Immature natural killer cell (primary cell): Measurements from ENCODE around the gene INPP5D. TPM values are rescaled to one million over a fixed set of nuclear protein-coding genes. Genes with fewer than 3 reads are reported as not detected.

Source experiments
- DNase-seq, 3 donors: peaks; one replicate each; pipeline ENCODE4 v3.0.0; 2022; ENCODE audit warnings: mixed read lengths in 1 of 3
- H3K27ac Mint-ChIP-seq, 6 donors: one replicate each; pipeline ENCODE4 v1.8.0; 2020; ENCODE audit warnings: mixed read lengths in 6 of 6, mild to moderate bottlenecking in 5 of 6, inconsistent platforms in 4 of 6, moderate library complexity in 3 of 6
- H3K27me3 Mint-ChIP-seq, 3 donors: one replicate each; pipeline ENCODE4 v1.8.0; 2020 to 2021; ENCODE audit warnings: low read depth in 3 of 3, mild to moderate bottlenecking in 3 of 3, mixed read lengths in 3 of 3, moderate library complexity in 3 of 3, inconsistent platforms in 1 of 3
- H3K36me3 Mint-ChIP-seq, 3 donors: one replicate each; pipeline ENCODE4 v1.8.0; 2020; ENCODE audit warnings: mixed read lengths in 3 of 3, inconsistent platforms in 2 of 3, mild to moderate bottlenecking in 2 of 3
- H3K4me1 Mint-ChIP-seq, 2 donors: one replicate each; pipeline ENCODE4 v1.8.0; 2020; ENCODE audit warnings: inconsistent platforms in 2 of 2, mild to moderate bottlenecking in 2 of 2, mixed read lengths in 2 of 2, moderate library complexity in 1 of 2
- H3K4me3 Mint-ChIP-seq, 5 donors: one replicate each; pipeline ENCODE4 v1.8.0; 2020; ENCODE audit warnings: mild to moderate bottlenecking in 5 of 5, mixed read lengths in 5 of 5, inconsistent platforms in 3 of 5, moderate library complexity in 3 of 5
- H3K9me3 Mint-ChIP-seq, 6 donors: one replicate each; pipeline ENCODE4 v1.8.0; 2020; ENCODE audit warnings: mild to moderate bottlenecking in 6 of 6, mixed read lengths in 6 of 6, inconsistent platforms in 4 of 6, moderate library complexity in 3 of 6
- polyA plus RNA-seq, 3 donors: library from polyadenylated mRNA; unstranded; fragments of 300-500 nt; fragmentation: Illumina TruSeq; gene quantifications; one replicate each; pipeline ENCODE4 v1.2.3, GENCODE V29; 2021

Gene INPP5D
- polyA plus RNA-seq, 3 donors from 2014 or later: 54.8 to 307 (median 73.5) TPM

GRCh38 chr2:233037078-233037477 lies 23.1 kb upstream of the INPP5D start:
- Mint-ChIP-seq H3K4me1 (no peaks in the 10 kb centered on the region), H3K4me3 (no peak overlapping the region), H3K36me3 (peaks cover 0 to 3% (median 0%) of the 10 kb centered on the region in 3 donors), H3K27me3 (peaks cover 0 to 2% (median 2%) of the 10 kb centered on the region in 3 donors), H3K27ac (no peak overlapping the region), H3K9me3 (no peaks in the 10 kb centered on the region)
- no peak for DNase-seq

- Mint-ChIP-seq H3K4me3 (no peak overlapping the region), H3K27me3 (peaks cover 0 to 2% (median 2%) of the 10 kb centered on the region in 3 donors), H3K9me3 (no peaks in the 10 kb centered on the region), H3K4me1 (no peaks in the 10 kb centered on the region), H3K36me3 (peaks cover 0 to 3% (median 0%) of the 10 kb centered on the region in 3 donors), H3K27ac (no peak overlapping the region)
- no peak for DNase-seq
Observed at GRCh38 chr2:233039212-233039845, 20.8 kb upstream of the INPP5D start.

GRCh38 chr2:233039846-233040530 lies 20.2 kb upstream of the INPP5D start:
- Mint-ChIP-seq H3K27me3 (peaks cover 0 to 2% (median 2%) of the 10 kb centered on the region in 3 donors), H3K4me3 (no peak overlapping the region), H3K27ac (no peak overlapping the region), H3K36me3 (peaks cover 0 to 3% (median 0%) of the 10 kb centered on the region in 3 donors), H3K9me3 (no peaks in the 10 kb centered on the region), H3K4me1 (no peaks in the 10 kb centered on the region)
- no peak for DNase-seq

GRCh38 chr2:233040571-233040970 lies 19.6 kb upstream of the INPP5D start:
- no peak for DNase-seq
- Mint-ChIP-seq H3K27me3 (peaks cover 0 to 2% (median 2%) of the 10 kb centered on the region in 3 donors), H3K4me3 (no peak overlapping the region), H3K36me3 (peaks cover 0 to 3% (median 0%) of the 10 kb centered on the region in 3 donors), H3K27ac (no peak overlapping the region), H3K9me3 (no peaks in the 10 kb centered on the region), H3K4me1 (no peaks in the 10 kb centered on the region)

- H3K27me3 Mint-ChIP-seq: peaks cover 0 to 2% (median 2%) of the 10 kb centered on the region in 3 donors
- no peaks in the 10 kb centered on the region for H3K4me1 Mint-ChIP-seq
- H3K27ac Mint-ChIP-seq: no peak overlapping the region
- H3K36me3 Mint-ChIP-seq: peaks cover 0 to 3% (median 0%) of the 10 kb centered on the region in 3 donors
- no peak for DNase-seq
- no peak overlapping the region for H3K4me3 Mint-ChIP-seq
- H3K9me3 Mint-ChIP-seq: no peaks in the 10 kb centered on the region
Observed at GRCh38 chr2:233041722-233042323, 18.3 kb upstream of the INPP5D start.

GRCh38 chr2:233042549-233042948 lies 17.6 kb upstream of the INPP5D start:
- H3K36me3 Mint-ChIP-seq: peaks cover 0 to 3% (median 0%) of the 10 kb centered on the region in 3 donors
- peaks cover 0 to 2% (median 2%) of the 10 kb centered on the region in 3 donors for H3K27me3 Mint-ChIP-seq
- H3K4me1 Mint-ChIP-seq: peaks cover 0 to 2% of the 10 kb centered on the region in 2 donors
- H3K4me3 Mint-ChIP-seq: no peak overlapping the region
- no peak for DNase-seq
- no peak overlapping the region for H3K27ac Mint-ChIP-seq
- no peaks in the 10 kb centered on the region for H3K9me3 Mint-ChIP-seq

- no peak overlapping the region for H3K4me3 Mint-ChIP-seq
- no peaks in the 10 kb centered on the region for H3K9me3 Mint-ChIP-seq
Observed at GRCh38 chr2:233044974-233045605, 15.1 kb upstream of the INPP5D start.

GRCh38 chr2:233047206-233047605 lies 12.9 kb upstream of the INPP5D start:
- Mint-ChIP-seq H3K4me3 (no peak overlapping the region), H3K9me3 (no peaks in the 10 kb centered on the region), H3K27ac (peak overlapping the region in 2 of 6 donors; percentile 27), H3K27me3 (peaks cover 1 to 8% (median 7%) of the 10 kb centered on the region in 3 donors), H3K36me3 (no peaks in the 10 kb centered on the region), H3K4me1 (peaks cover 20 to 24% of the 10 kb centered on the region in 2 donors)
- DNase-seq: no peak

More at GRCh38 chr2:233044974-233045605, 15.1 kb upstream of the INPP5D start:
- Mint-ChIP-seq H3K36me3 (no peaks in the 10 kb centered on the region), H3K27ac (no peak overlapping the region), H3K4me1 (peaks cover 17 to 24% of the 10 kb centered on the region in 2 donors), H3K27me3 (peaks cover 2 to 9% (median 7%) of the 10 kb centered on the region in 3 donors)
- no peak for DNase-seq

GRCh38 chr2:233047667-233048066 lies 12.5 kb upstream of the INPP5D start:
- H3K27me3 Mint-ChIP-seq: peaks cover 1 to 8% (median 7%) of the 10 kb centered on the region in 3 donors
- H3K27ac Mint-ChIP-seq: peak overlapping the region in 3 of 6 donors; percentile 27 to 55 (median 27)
- H3K9me3 Mint-ChIP-seq: no peaks in the 10 kb centered on the region
- no peak overlapping the region for H3K4me3 Mint-ChIP-seq
- H3K4me1 Mint-ChIP-seq: peaks cover 22 to 24% of the 10 kb centered on the region in 2 donors
- no peaks in the 10 kb centered on the region for H3K36me3 Mint-ChIP-seq
- DNase-seq: no peak

GRCh38 chr2:233048569-233049193 lies 11.5 kb upstream of the INPP5D start:
- peak overlapping the region in 4 of 6 donors; percentile 13 to 74 (median 60) for H3K27ac Mint-ChIP-seq
- peaks cover 2 to 8% (median 7%) of the 10 kb centered on the region in 3 donors for H3K27me3 Mint-ChIP-seq
- H3K4me1 Mint-ChIP-seq: peaks cover 25 to 27% of the 10 kb centered on the region in 2 donors
- H3K9me3 Mint-ChIP-seq: no peaks in the 10 kb centered on the region
- DNase-seq: no peak
- no peaks in the 10 kb centered on the region for H3K36me3 Mint-ChIP-seq
- peak overlapping the region in 3 of 5 donors; percentile 45 to 69 (median 50) for H3K4me3 Mint-ChIP-seq

- Mint-ChIP-seq H3K9me3 (no peaks in the 10 kb centered on the region), H3K36me3 (no peaks in the 10 kb centered on the region), H3K4me3 (peak overlapping the region; percentile 2 to 69 (median 45)), H3K4me1 (peaks cover 31 to 33% of the 10 kb centered on the region in 2 donors), H3K27ac (peak overlapping the region; percentile 2 to 74 (median 60)), H3K27me3 (peaks cover 4 to 10% (median 7%) of the 10 kb centered on the region in 3 donors)
- peak; percentile 36 to 56 (median 44) for DNase-seq
Observed at GRCh38 chr2:233049194-233049761, 10.9 kb upstream of the INPP5D start.

- no peak overlapping the region for H3K27ac Mint-ChIP-seq
- peaks cover 35 to 37% of the 10 kb centered on the region in 2 donors for H3K4me1 Mint-ChIP-seq
- DNase-seq: no peak
- H3K4me3 Mint-ChIP-seq: no peak overlapping the region
- H3K27me3 Mint-ChIP-seq: peaks cover 10 to 12% (median 11%) of the 10 kb centered on the region in 3 donors
- no peaks in the 10 kb centered on the region for H3K9me3 Mint-ChIP-seq
- no peaks in the 10 kb centered on the region for H3K36me3 Mint-ChIP-seq
Observed at GRCh38 chr2:233051241-233052149, 8.6 kb upstream of the INPP5D start.
